K562 (cell line): ENCODE data around the gene PRPS2. TPM values are rescaled to one million over a fixed set of nuclear protein-coding genes. Genes with fewer than 3 reads are reported as not detected.

Experiments
- ATAC-seq: fragments of 200-7000 bp; cut with Tn5 transposase; 3 replicates; pipeline ENCODE4 v1.9.1; 2020; ENCODE audit warnings: moderate library complexity
- BruUV-seq: library from RNA; stranded (reverse); fragments of 400-500 nt; replicated peaks from 2 replicates; lab custom pipeline; 2021; lab: Mats Ljungman, UMichigan
- CTCF ChIA-PET: fragments of 300-600 bp; formaldehyde crosslinking; extraction: SDS; loops from one replicate; lab custom pipeline; 2021; ENCODE audit warnings: low intra/inter-chr PET ratio; lab: Yijun Ruan, JAX
- POLR2A ChIA-PET: fragments of 300-600, 350-650 bp; sonication (Branson Sonifier 250); formaldehyde crosslinking; extraction: SDS; loops from one replicate; lab custom pipeline; 2021; ENCODE audit warnings: antibody characterized with exemption, inconsistent platforms; lab: Yijun Ruan, JAX
- DNase-seq, 4 experiments: peaks; one replicate each; pipeline versions ENCODE4 v3.0.0 to v3.0.0-alpha.2; 2011 to 2018; ENCODE audit warnings: low spot score in 3 of 4, mixed read lengths in 3 of 4; ENCODE audit errors: extremely low read depth in 1 of 4
- FAIRE-seq: peaks from 2 replicates; lab custom pipeline; 2011; peaks lifted over from hg19 to GRCh38; lab: Jason Lieb, UNC
- H2AFZ ChIP-seq: 2 replicates; pipeline ENCODE4 v1.6.0; 2011; ENCODE audit warnings: low read depth, low read length, control low read depth, inconsistent platforms
- H3K27ac ChIP-seq: fragments of 200-600 bp; 3 replicates; pipeline ENCODE4 v1.8.0; 2011; ENCODE audit warnings: low read depth, mild to moderate bottlenecking, control low read depth, inconsistent platforms, low read length, moderate library complexity, mixed read lengths; ENCODE audit errors: extremely low read depth
- H3K27me3 ChIP-seq, 2 experiments: fragments of 300-600 bp in 1 of 2; 2 replicates in 1 of 2; 3 replicates in 1 of 2; pipeline versions ENCODE4 v1.6.0 to v1.8.0; 2011; ENCODE audit warnings: inconsistent platforms in 2 of 2, low read length in 2 of 2, mild to moderate bottlenecking in 1 of 2, mixed read lengths in 1 of 2, moderate library complexity in 1 of 2; ENCODE audit not compliant: control insufficient read depth in 2 of 2, insufficient read depth in 2 of 2
- H3K36me3 ChIP-seq: fragments of 300-600 bp; 3 replicates; pipeline ENCODE4 v1.8.0; 2011; ENCODE audit warnings: mild to moderate bottlenecking, low read length, inconsistent platforms; ENCODE audit not compliant: control insufficient read depth, insufficient read depth
- H3K4me1 ChIP-seq, 2 experiments: fragments of 200-600 bp in 1 of 2; replicated peaks in 1 of 2; 2 replicates in 1 of 2; 3 replicates in 1 of 2; pipeline versions ENCODE4 v1.5.1 to v1.8.0; 2011; ENCODE audit warnings: inconsistent platforms in 2 of 2, low read length in 2 of 2, mild to moderate bottlenecking in 1 of 2, mixed read lengths in 1 of 2, moderate library complexity in 1 of 2; ENCODE audit not compliant: control insufficient read depth in 2 of 2, insufficient read depth in 2 of 2
- H3K4me2 ChIP-seq: 2 replicates; pipeline ENCODE4 v1.6.1; 2011; ENCODE audit warnings: low read length, control low read depth, inconsistent platforms, mixed read lengths; ENCODE audit not compliant: insufficient read depth
- H3K4me3 ChIP-seq: fragments of 200-600 bp; sonication (generic), shearing (Covaris generic); 2 replicates; pipeline ENCODE4 v1.5.1; 2016; ENCODE audit warnings: control low read depth, inconsistent platforms
- H3K79me2 ChIP-seq: fragments of 200-600 bp; 3 replicates; pipeline ENCODE4 v1.8.0; 2011; ENCODE audit warnings: low read length, inconsistent platforms; ENCODE audit not compliant: control insufficient read depth, insufficient read depth
- H3K9ac ChIP-seq, 2 experiments: 2 replicates each; pipeline versions ENCODE4 v1.6.0 to v1.6.1; 2011; ENCODE audit warnings: low read depth in 2 of 2, low read length in 2 of 2, control low read depth in 1 of 2, inconsistent platforms in 1 of 2, mild to moderate bottlenecking in 1 of 2, mixed read lengths in 1 of 2; ENCODE audit not compliant: insufficient read depth in 1 of 2
- H3K9me1 ChIP-seq: one replicate; pipeline ENCODE4 v1.6.0; 2011; ENCODE audit warnings: inconsistent platforms, mild to moderate bottlenecking, low read length, moderate library complexity; ENCODE audit not compliant: control insufficient read depth, insufficient read depth
- H3K9me3 ChIP-seq: replicated peaks from 2 replicates; pipeline ENCODE4 v1.5.1; 2011; ENCODE audit warnings: low read depth, low read length, inconsistent platforms; ENCODE audit not compliant: control insufficient read depth, insufficient read depth
- H4K20me1 ChIP-seq: replicated peaks from 2 replicates; pipeline ENCODE4 v1.6.1; 2011; ENCODE audit warnings: low read length, inconsistent platforms, mixed read lengths; ENCODE audit not compliant: control insufficient read depth, insufficient read depth
- ARID1B ChIP-seq: fragments of 450-650 bp; IDR thresholded peaks from 2 replicates; pipeline ENCODE4 v1.6.1; 2016; ENCODE audit warnings: antibody characterized with exemption, mild to moderate bottlenecking, inconsistent platforms
- EGR1 ChIP-seq: fragments of 450-650 bp; conservative IDR thresholded peaks from 2 replicates; pipeline ENCODE4 v1.6.1; 2017; ENCODE audit warnings: mild to moderate bottlenecking
- FOXA3 ChIP-seq, 2 experiments: fragments of 450-650 bp in 1 of 2; sonication (generic) in 1 of 2; formaldehyde crosslinking; IDR thresholded peaks in 1 of 2; conservative IDR thresholded peaks in 1 of 2; 2 replicates each; pipeline versions ENCODE4 v1.4.0 to v1.8.0; 2020 to 2022; ENCODE audit warnings: mild to moderate bottlenecking in 2 of 2, missing genetic modification reagents in 1 of 2
- GATAD2B ChIP-seq: fragments of 450-650 bp; IDR thresholded peaks from 2 replicates; pipeline ENCODE4 v1.6.1; 2017; ENCODE audit warnings: mild to moderate bottlenecking, borderline replicate concordance
- NCOA6 ChIP-seq: fragments of 450-650 bp; IDR thresholded peaks from 2 replicates; pipeline ENCODE4 v1.6.1; 2017; ENCODE audit warnings: mild to moderate bottlenecking
- NCOR1 ChIP-seq: fragments of 450-650 bp; IDR thresholded peaks from 2 replicates; pipeline ENCODE4 v1.6.1; 2016; ENCODE audit warnings: mild to moderate bottlenecking, moderate library complexity
- RAD21 ChIP-seq, 2 experiments: fragments of 250-450 bp in 1 of 2; fragments of 450-650 bp in 1 of 2; sonication (Bioruptor Pico) in 1 of 2; formaldehyde crosslinking in 1 of 2; IDR thresholded peaks in 1 of 2; conservative IDR thresholded peaks in 1 of 2; 2 replicates each; pipeline versions ENCODE4 v1.4.0 to v1.8.0; 2020 to 2022; ENCODE audit warnings: mild to moderate bottlenecking in 2 of 2, moderate library complexity in 1 of 2
- RNF2 ChIP-seq: sonication (generic); IDR thresholded peaks from 2 replicates; pipeline ENCODE4 v1.6.1; 2016
- SRSF9 ChIP-seq: fragments of 200-400 bp; formaldehyde crosslinking; IDR thresholded peaks from 2 replicates; pipeline ENCODE4 v1.6.1; 2017; ENCODE audit warnings: low read depth, low read length, borderline replicate concordance
- ZNF408 ChIP-seq: fragments of 250-450 bp; sonication (Bioruptor Pico); IDR thresholded peaks from 2 replicates; pipeline ENCODE4 v1.4.0; 2020; ENCODE audit warnings: low read depth, mild to moderate bottlenecking, moderate library complexity
- WGBS: fragments of 100-300 bp; shearing (Covaris generic); methylation state at CpG from one replicate; pipeline ENCODE4 v1.1.6; 2016; ENCODE audit warnings: low coverage, mixed read lengths; ENCODE audit not compliant: insufficient coverage; ENCODE audit errors: missing lambda C conversion rate; 5-methylcytosine and 5-hydroxymethylcytosine counted together
- in situ Hi-C: fragments of 300-500 bp; cut with MboI; formaldehyde crosslinking; loops from 4 replicates; pipeline ENCODE4 v1.15.0; 2018; ENCODE audit warnings: inconsistent platforms, mixed read lengths
- intact Hi-C: fragments of 100-400 bp; cut with micrococcal nuclease; formaldehyde crosslinking; loops from 2 replicates; pipeline ENCODE4 v1.14.2; 2022
- polyA plus RNA-seq, 8 experiments: library from polyadenylated mRNA; depleted of rRNA in 4 of 8; stranded (reverse) in 5 of 8; unstranded in 3 of 8; fragments of >200 nt; fragmentation: Nextera tagmentation in 2 of 8; fragmentation: Illumina TruSeq in 1 of 8; extraction: Ambion mirVana in 2 of 8; extraction: Trizol in 1 of 8; gene quantifications; 2 replicates each; pipeline versions ENCODE4 v1.2.1 to v1.2.3, GENCODE V29; 2011 to 2014; ENCODE audit warnings: inconsistent platforms in 1 of 8, missing spikeins in 1 of 8
- total RNA-seq, 7 experiments: library from RNA; depleted of rRNA in 6 of 7; stranded (reverse); fragments of >200 nt in 6 of 7; fragmentation: Illumina TruSeq in 2 of 7; extraction: Trizol in 2 of 7; gene quantifications; 2 replicates each; pipeline versions ENCODE4 v1.2.1 to v1.2.3, GENCODE V29; 2011 to 2021; ENCODE audit warnings: low replicate concordance in 1 of 7
- TF ChIP-seq, protein P1 (sequence below): sonication (generic); formaldehyde crosslinking; IDR thresholded peaks from 2 replicates; pipeline ENCODE4 v1.8.0; 2022; ENCODE audit warnings: mild to moderate bottlenecking, missing genetic modification reagents
- TF ChIP-seq, protein P2 (sequence below): sonication (generic); formaldehyde crosslinking; IDR thresholded peaks from 2 replicates; pipeline ENCODE4 v1.8.1; 2023; ENCODE audit warnings: mild to moderate bottlenecking, missing genetic modification reagents
- TF ChIP-seq, protein P3 (sequence below): fragments of 250-450 bp; sonication (Bioruptor Pico); IDR thresholded peaks from 2 replicates; pipeline ENCODE4 v1.8.0; 2021; ENCODE audit warnings: mild to moderate bottlenecking, moderate library complexity

PRPS2 gene
- total and polyA plus RNA-seq, 9 of the 15 experiments (the other 6 are each of a cell fraction or from before 2014, with no cell fraction given): 50.3 to 85.0 (median 62.1) TPM

DNA sequence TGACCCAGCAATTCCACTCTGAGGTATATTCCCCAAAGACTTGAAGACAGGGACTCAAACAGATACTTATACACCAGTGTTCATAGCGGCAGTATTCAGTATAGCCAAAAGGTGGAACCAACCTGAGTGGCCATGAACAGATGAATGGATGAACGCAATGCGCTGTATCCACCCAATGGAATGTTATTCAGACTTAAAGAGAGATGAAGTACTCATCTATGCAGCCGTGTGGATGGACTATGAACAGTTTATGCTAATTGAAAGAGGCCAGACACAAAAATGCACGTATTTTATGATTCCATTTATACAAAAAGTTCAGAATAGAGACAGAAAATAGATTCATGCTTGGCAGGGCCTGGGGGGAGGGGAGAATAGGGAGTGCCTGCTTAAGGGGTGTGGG, 26.3 kb downstream of the PRPS2 start:
- no peaks in the 10 kb centered on the region for H3K27me3 ChIP-seq
- no peak for FAIRE-seq
- H3K4me1 ChIP-seq: no peaks in the 10 kb centered on the region
- DNase-seq: no peak
- CTCF ChIA-PET: no interaction called here
- H3K4me2 ChIP-seq: no peak overlapping the region
- intact Hi-C loops (no loop called here), in situ Hi-C loops (loop anchor here (25.0 kb wide), 1 partner anchor 670 kb away; no protein-coding TSS in a partner anchor)
- H3K36me3 ChIP-seq: peaks cover 85% of the 10 kb centered on the region; the same call in 2 of the 3 replicates
- TF ChIP-seq SRSF9 (no peak), NCOA6 (no peak), ZNF408 (CRISPR knock-in tag) (no peak), ARID1B (no peak), RAD21 (CRISPR knock-in tag; conservative IDR thresholded peaks at IDR 0.05 in 1 of 2, IDR thresholded peaks at IDR 0.05 in 1 of 2) (no peak), NCOR1 (no peak), RNF2 (no peak), EGR1 (no peak), FOXA3 (CRISPR knock-in tag; conservative IDR thresholded peaks at IDR 0.05 in 1 of 2, IDR thresholded peaks at IDR 0.05 in 1 of 2) (no peak), GATAD2B (no peak)
- TF ChIP-seq, protein P1, sequence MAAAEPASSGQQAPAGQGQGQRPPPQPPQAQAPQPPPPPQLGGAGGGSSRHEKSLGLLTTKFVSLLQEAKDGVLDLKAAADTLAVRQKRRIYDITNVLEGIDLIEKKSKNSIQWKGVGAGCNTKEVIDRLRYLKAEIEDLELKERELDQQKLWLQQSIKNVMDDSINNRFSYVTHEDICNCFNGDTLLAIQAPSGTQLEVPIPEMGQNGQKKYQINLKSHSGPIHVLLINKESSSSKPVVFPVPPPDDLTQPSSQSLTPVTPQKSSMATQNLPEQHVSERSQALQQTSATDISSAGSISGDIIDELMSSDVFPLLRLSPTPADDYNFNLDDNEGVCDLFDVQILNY (CRISPR knock-in tag): no peak
- TF ChIP-seq, protein P2, sequence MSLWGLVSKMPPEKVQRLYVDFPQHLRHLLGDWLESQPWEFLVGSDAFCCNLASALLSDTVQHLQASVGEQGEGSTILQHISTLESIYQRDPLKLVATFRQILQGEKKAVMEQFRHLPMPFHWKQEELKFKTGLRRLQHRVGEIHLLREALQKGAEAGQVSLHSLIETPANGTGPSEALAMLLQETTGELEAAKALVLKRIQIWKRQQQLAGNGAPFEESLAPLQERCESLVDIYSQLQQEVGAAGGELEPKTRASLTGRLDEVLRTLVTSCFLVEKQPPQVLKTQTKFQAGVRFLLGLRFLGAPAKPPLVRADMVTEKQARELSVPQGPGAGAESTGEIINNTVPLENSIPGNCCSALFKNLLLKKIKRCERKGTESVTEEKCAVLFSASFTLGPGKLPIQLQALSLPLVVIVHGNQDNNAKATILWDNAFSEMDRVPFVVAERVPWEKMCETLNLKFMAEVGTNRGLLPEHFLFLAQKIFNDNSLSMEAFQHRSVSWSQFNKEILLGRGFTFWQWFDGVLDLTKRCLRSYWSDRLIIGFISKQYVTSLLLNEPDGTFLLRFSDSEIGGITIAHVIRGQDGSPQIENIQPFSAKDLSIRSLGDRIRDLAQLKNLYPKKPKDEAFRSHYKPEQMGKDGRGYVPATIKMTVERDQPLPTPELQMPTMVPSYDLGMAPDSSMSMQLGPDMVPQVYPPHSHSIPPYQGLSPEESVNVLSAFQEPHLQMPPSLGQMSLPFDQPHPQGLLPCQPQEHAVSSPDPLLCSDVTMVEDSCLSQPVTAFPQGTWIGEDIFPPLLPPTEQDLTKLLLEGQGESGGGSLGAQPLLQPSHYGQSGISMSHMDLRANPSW (CRISPR knock-in tag): no peak
- TF ChIP-seq, protein P3, sequence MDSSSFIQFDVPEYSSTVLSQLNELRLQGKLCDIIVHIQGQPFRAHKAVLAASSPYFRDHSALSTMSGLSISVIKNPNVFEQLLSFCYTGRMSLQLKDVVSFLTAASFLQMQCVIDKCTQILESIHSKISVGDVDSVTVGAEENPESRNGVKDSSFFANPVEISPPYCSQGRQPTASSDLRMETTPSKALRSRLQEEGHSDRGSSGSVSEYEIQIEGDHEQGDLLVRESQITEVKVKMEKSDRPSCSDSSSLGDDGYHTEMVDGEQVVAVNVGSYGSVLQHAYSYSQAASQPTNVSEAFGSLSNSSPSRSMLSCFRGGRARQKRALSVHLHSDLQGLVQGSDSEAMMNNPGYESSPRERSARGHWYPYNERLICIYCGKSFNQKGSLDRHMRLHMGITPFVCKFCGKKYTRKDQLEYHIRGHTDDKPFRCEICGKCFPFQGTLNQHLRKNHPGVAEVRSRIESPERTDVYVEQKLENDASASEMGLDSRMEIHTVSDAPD (CRISPR knock-in tag): no peak
- no peaks in the 10 kb centered on the region for H3K9me3 ChIP-seq
- ATAC-seq: no peak
- POLR2A ChIA-PET: no interaction called here
- BruUV-seq: no TSS peak
- no peaks in the 10 kb centered on the region for H3K79me2 ChIP-seq
- no peak overlapping the region for H3K27ac ChIP-seq
- WGBS: 98% methylated on average over 5 of the region's 5 CpGs
- no peak overlapping the region for H3K4me3 ChIP-seq
- no peaks in the 10 kb centered on the region for H4K20me1 ChIP-seq
- no peaks in the 10 kb centered on the region for H3K9me1 ChIP-seq
- H3K9ac ChIP-seq: no peak overlapping the region
- no peak overlapping the region for H2AFZ ChIP-seq
